GM19438 (cell line): ENCODE results near the gene TUBB1.
"Not testable (repeated sequence)": the region's sequence is repeated elsewhere in the genome, so short reads cannot be mapped to it uniquely, and the experiment has no call there.

Experiments
- ATAC-seq: cut with Tn5 transposase; IDR thresholded peaks from one replicate; pipeline ENCODE4 v1.9.1; 2021; ENCODE audit warnings: low read depth; ENCODE audit not compliant: unreplicated experiment

TUBB1 gene

GRCh38 chr20:59019217-59019616 is at the start of gene TUBB1:
Gene TUBB1 (plus strand): TSS chr20:59019429. CDS start chr20:59019523, 94 bp downstream.
- no peak for ATAC-seq

GRCh38 chr20:58969439-58969838 is 49.8 kb upstream of the TUBB1 start:
- no peak for ATAC-seq

- no peak for ATAC-seq
These were observed 49.1 kb upstream of the TUBB1 start for GRCh38 chr20:58970146-58970545.

DNA sequence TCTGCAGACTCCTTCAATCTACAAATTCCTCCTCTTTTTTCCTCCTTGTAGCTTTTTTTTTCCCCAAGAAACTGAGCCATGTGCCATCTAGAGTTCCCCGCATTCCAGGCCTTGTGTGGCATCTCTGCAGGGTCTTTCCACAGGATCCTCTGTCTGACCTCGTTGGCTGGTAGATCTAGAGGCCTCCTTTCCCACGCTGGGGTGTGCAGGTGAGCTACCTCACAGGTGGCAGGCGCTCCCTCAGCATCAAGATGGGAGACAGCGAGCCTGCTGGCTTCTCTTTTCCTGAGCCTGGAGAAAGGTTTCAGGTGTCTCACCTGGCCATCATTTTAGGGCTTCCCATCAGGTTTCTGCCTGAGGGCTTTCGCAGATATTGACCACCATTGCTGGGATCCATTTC is 47.8 kb upstream of the TUBB1 start:
- no peak for ATAC-seq

DNA sequence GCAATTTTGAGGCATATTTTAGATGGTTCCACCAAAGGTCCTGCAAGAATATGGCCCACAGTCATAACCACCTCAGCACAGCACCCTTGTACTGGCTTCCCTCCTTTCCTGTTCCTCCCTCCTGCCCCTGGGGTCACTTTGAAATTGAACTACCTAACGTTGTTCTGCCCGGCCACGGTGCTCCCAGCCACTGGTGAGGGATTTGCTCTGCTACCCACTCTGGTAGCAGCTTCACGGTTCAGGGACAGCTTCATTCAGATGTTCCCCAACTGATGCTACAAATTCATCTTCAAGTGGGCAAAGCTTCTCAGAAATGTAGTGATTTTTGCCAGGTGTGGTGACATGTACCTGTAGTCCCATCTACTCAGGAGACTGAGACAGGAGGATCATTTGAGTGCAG is 46.0 kb upstream of the TUBB1 start:
- ATAC-seq, result no peak

- ATAC-seq, result no peak
These were observed 45.4 kb upstream of the TUBB1 start for GRCh38 chr20:58973866-58974265.

GRCh38 chr20:58975353-58975752 is 43.9 kb upstream of the TUBB1 start:
- no peak for ATAC-seq

GRCh38 chr20:58976061-58976730 is 43.0 kb upstream of the TUBB1 start:
- no peak for ATAC-seq

GRCh38 chr20:58978351-58979190 is 40.7 kb upstream of the TUBB1 start:
- no peak for ATAC-seq

GRCh38 chr20:58980711-58981627 is 38.3 kb upstream of the TUBB1 start, which contains the start of gene NELFCD:
Gene NELFCD (plus strand): TSS chr20:58981256. CDS start chr20:58981310, 54 bp downstream.
- peak; percentile 71 for ATAC-seq

GRCh38 chr20:58981628-58982364 is 37.4 kb upstream of the TUBB1 start:
- peak; percentile 8 for ATAC-seq

- no peak for ATAC-seq
These were observed 36.7 kb upstream of the TUBB1 start for GRCh38 chr20:58982406-58983114.

GRCh38 chr20:58983115-58983468 is 36.1 kb upstream of the TUBB1 start:
- not testable (repeated sequence) for ATAC-seq

DNA sequence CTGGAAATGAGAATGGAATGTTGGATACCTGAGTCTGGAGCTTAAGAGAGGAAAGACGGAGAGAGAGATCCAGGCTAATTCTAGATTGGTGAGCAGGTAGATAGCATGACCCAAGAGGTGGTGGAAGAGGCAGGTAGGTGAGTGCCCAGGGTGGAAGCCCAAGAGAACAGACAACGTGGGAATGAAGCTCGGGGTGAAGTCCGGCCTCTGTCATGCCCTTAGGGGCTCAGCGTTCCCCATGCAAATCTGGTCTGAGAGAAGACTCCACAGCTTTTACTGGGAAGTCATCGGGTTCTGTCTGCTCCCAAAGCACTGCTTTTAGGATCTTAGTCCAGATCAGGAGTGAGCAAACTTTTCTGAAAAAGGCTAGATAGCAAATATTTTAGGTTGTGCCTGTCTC is 34.5 kb upstream of the TUBB1 start:
- ATAC-seq, result no peak

DNA sequence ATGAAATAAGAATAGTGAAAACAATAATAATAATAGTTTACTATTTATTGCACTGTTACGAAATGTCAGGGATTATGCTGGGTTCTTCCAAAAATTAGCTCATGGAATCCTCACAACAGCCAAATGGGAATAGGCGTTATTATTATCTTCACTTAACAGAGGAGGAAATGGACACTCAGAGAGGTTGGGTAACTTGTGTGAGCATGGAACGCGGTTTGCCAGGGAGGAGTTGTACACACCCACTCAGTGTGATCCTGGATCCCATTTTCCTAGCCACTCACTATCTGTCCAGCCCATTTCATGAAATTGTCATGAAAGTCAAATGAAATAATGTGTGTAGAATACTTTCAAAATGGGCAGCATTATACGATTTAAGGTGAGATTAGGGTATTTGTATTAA is 33.6 kb upstream of the TUBB1 start:
- no peak for ATAC-seq

DNA sequence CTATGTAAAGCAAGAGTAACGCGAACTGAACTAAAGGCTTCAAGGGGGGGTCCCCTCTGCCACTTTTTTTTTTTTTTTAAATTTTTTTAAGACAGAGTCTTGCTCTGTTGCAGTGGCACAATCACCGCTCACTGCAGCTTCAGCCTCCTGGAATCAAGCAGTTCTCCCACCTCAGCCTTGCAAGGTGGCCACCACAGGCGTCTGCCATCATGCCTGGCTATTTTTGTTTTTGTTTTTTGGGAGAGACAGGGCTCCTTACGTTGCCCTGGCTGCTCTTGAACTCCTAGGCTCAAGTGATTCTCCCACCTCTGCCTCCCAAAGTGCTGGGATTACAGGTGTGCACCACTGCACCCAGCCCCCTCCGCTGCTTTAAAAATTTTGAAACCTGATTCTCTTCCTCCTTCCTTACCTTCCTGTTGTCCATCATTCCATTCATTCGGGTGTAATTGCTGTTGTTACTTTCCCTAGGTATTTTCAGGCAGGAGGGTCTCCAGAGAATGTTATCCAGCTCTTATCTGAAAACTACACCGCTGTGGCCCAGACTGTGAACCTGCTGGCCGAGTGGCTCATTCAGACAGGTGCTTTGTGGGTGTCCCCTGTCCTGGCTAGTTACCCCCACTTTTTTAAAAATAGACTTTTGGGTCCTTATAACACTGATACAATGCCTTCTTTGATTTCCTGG is 32.8 kb upstream of the TUBB1 start:
- ATAC-seq, result no peak

- ATAC-seq, result no peak
These were observed 32.2 kb upstream of the TUBB1 start for GRCh38 chr20:58986968-58987517.

DNA sequence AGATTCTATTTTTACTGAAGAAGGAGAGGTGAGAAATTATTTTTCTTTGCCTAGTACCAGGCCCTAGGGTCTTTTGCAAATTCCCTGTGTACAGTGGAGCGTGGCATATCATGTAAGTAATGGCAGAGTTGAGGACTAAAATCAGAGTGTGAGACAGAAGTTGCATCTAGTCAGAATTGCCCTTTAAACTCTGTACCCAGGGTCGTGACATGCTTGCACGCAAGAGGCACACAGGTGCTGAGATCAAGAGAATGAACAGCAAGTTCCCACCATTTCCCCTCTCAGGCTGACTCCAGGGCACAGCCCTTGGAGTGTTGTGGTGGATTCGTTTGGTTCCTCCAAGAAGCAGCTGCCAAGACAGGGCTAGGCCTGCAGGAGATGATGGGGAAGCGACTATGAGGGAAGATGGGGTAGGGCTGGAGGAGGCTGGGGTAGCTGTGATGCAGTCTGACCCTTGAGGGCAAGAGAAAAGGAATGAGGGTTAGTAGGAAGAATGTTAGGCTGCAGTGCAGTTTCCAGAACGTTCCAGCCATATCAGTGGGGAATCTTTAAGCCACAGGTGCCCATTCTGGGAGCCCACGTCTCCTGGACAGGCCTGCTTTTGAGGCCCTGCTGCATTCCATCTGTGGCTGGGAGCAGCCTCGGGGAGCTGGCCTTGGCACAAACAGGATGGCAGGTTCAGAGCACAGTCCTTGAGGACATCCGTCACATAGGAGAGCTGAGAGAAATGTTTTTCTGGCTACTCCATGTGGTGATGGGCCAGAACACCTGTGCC is 31.3 kb upstream of the TUBB1 start:
- no peak for ATAC-seq
